ENCODE measurements around the gene LPP.

DNA sequence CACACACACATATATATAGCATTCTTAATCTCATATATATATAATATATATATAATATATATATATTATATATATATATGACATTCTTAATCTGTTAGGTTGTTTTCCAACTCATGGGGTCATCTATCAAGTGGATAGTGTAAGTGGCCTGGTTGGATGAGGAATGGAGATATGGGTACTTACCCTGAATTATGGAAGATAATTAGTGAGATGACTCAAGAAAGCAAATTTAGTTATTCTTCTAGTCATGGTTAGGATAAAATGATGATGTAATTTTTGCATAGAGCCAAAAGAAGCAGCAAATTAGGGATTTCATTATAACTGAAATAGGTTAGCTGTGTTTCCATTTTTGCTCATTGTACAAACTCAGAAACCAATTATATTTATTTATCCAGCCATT lies 448.2 kb downstream of the LPP start:
- TF ChIP-seq, protein P1, sequence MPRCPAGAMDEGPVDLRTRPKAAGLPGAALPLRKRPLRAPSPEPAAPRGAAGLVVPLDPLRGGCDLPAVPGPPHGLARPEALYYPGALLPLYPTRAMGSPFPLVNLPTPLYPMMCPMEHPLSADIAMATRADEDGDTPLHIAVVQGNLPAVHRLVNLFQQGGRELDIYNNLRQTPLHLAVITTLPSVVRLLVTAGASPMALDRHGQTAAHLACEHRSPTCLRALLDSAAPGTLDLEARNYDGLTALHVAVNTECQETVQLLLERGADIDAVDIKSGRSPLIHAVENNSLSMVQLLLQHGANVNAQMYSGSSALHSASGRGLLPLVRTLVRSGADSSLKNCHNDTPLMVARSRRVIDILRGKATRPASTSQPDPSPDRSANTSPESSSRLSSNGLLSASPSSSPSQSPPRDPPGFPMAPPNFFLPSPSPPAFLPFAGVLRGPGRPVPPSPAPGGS (IDR thresholded peaks at IDR 0.05; ENCODE audit: borderline replicate concordance, insufficient read depth, low read depth, low read length, poor library complexity, severe bottlenecking): no peak
- TF ChIP-seq, protein P2, sequence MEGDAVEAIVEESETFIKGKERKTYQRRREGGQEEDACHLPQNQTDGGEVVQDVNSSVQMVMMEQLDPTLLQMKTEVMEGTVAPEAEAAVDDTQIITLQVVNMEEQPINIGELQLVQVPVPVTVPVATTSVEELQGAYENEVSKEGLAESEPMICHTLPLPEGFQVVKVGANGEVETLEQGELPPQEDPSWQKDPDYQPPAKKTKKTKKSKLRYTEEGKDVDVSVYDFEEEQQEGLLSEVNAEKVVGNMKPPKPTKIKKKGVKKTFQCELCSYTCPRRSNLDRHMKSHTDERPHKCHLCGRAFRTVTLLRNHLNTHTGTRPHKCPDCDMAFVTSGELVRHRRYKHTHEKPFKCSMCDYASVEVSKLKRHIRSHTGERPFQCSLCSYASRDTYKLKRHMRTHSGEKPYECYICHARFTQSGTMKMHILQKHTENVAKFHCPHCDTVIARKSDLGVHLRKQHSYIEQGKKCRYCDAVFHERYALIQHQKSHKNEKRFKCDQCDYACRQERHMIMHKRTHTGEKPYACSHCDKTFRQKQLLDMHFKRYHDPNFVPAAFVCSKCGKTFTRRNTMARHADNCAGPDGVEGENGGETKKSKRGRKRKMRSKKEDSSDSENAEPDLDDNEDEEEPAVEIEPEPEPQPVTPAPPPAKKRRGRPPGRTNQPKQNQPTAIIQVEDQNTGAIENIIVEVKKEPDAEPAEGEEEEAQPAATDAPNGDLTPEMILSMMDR (IDR thresholded peaks at IDR 0.05 in 2 of 3, conservative IDR thresholded peaks at IDR 0.05 in 1 of 3; ENCODE audit: control insufficient read depth in 2 of 3, extremely low read depth in 1 of 3, insufficient read depth in 1 of 3, low read depth in 3 of 3, low read length in 3 of 3): no peak
- TF ChIP-seq RAD21 (IDR thresholded peaks at IDR 0.05; ENCODE audit: insufficient read depth, low read depth, low read length): no peak
- TF ChIP-seq ZBTB33 (IDR thresholded peaks at IDR 0.05): no peak
- TF ChIP-seq EGR1 (IDR thresholded peaks at IDR 0.05; ENCODE audit: borderline replicate concordance in 1 of 2, low read depth in 2 of 2, low read length in 2 of 2): no peak
- no peak for TF ChIP-seq TBL1XR1 (IDR thresholded peaks at IDR 0.05; ENCODE audit: low read depth, low read length)
- TF ChIP-seq MAX (IDR thresholded peaks at IDR 0.05; ENCODE audit: low read depth, low read length): no peak
- no peak for TF ChIP-seq NRF1 (conservative IDR thresholded peaks at IDR 0.05; ENCODE audit: low read depth, low read length)

All from GM12878 (cell line).